HEK293 (cell line): ENCODE measurements around the gene LNX1.

Experiments
- CTCF ChIA-PET: fragments of 350-600 bp; formaldehyde crosslinking; extraction: SDS; loops from one replicate; lab custom pipeline; 2021; ENCODE audit warnings: antibody characterized with exemption; lab: Yijun Ruan, JAX
- POLR2A ChIA-PET: fragments of 300-600 bp; formaldehyde crosslinking; extraction: SDS; loops from one replicate; lab custom pipeline; 2020; ENCODE audit warnings: antibody characterized with exemption, inconsistent platforms; lab: Yijun Ruan, JAX
- H3K27ac ChIP-seq: fragments of 200-500 bp; sonication (Bioruptor generic); 2 replicates; pipeline ENCODE4 v1.5.1; 2014; ENCODE audit warnings: low read depth, low read length, control low read depth, inconsistent platforms; ENCODE audit errors: extremely low read depth
- H3K36me3 ChIP-seq, 2 experiments: fragments of 200-500 bp in 1 of 2; sonication (Bioruptor generic) in 1 of 2; 1 replicate in 1 of 2; 2 replicates in 1 of 2; pipeline ENCODE4 v1.5.1; 2014 to 2017; ENCODE audit warnings: inconsistent platforms in 2 of 2, low read length in 2 of 2; ENCODE audit not compliant: control insufficient read depth in 2 of 2, insufficient read depth in 1 of 2
- H3K4me1 ChIP-seq: fragments of 200-500 bp; sonication (Bioruptor generic); 2 replicates; pipeline ENCODE4 v1.5.1; 2014; ENCODE audit warnings: mild to moderate bottlenecking, low read length, inconsistent platforms; ENCODE audit not compliant: control insufficient read depth, insufficient read depth
- H3K4me3 ChIP-seq: 2 replicates; pipeline ENCODE4 v1.5.1; 2011; ENCODE audit warnings: low read depth, mild to moderate bottlenecking, control low read depth, low read length, moderate library complexity
- H3K9me3 ChIP-seq: fragments of 200-500 bp; sonication (Bioruptor generic); 2 replicates; pipeline ENCODE4 v1.5.1; 2014; ENCODE audit warnings: low read depth, low read length, inconsistent platforms; ENCODE audit not compliant: control insufficient read depth, insufficient read depth
- HOXC10 ChIP-seq: sonication (generic); formaldehyde crosslinking; IDR thresholded peaks from 2 replicates; pipeline ENCODE4 v1.8.1; 2023; ENCODE audit warnings: mild to moderate bottlenecking, missing genetic modification reagents
- OVOL3 ChIP-seq: fragments of 450-650 bp; formaldehyde crosslinking; IDR thresholded peaks from 2 replicates; pipeline ENCODE4 v1.5.1; 2016; ENCODE audit warnings: missing biosample characterization, missing genetic modification characterization
- RBAK ChIP-seq: fragments of 450-650 bp; formaldehyde crosslinking; IDR thresholded peaks from 2 replicates; pipeline ENCODE4 v1.5.1; 2016; ENCODE audit warnings: missing biosample characterization, missing genetic modification characterization
- ZBTB7A ChIP-seq: fragments of 450-650 bp; formaldehyde crosslinking; IDR thresholded peaks from 2 replicates; pipeline ENCODE4 v1.5.1; 2016; ENCODE audit warnings: low read depth, missing biosample characterization, missing genetic modification characterization
- ZNF112 ChIP-seq: fragments of 450-650 bp; formaldehyde crosslinking; IDR thresholded peaks from 2 replicates; pipeline ENCODE4 v1.5.0; 2017; ENCODE audit warnings: missing biosample characterization, missing genetic modification characterization
- ZNF211 ChIP-seq: fragments of 450-650 bp; formaldehyde crosslinking; IDR thresholded peaks from 2 replicates; pipeline ENCODE4 v1.5.1; 2016; ENCODE audit warnings: low read depth, missing biosample characterization, missing genetic modification characterization
- ZNF23 ChIP-seq: fragments of 450-650 bp; formaldehyde crosslinking; IDR thresholded peaks from 2 replicates; pipeline ENCODE4 v1.5.1; 2016; ENCODE audit warnings: missing biosample characterization, missing genetic modification characterization, borderline replicate concordance
- ZNF341 ChIP-seq: fragments of 450-650 bp; formaldehyde crosslinking; IDR thresholded peaks from 2 replicates; pipeline ENCODE4; 2016; ENCODE audit warnings: low read depth, missing biosample characterization, missing genetic modification characterization
- ZNF501 ChIP-seq: fragments of 450-650 bp; formaldehyde crosslinking; IDR thresholded peaks from 2 replicates; pipeline ENCODE4 v1.5.1; 2016; ENCODE audit warnings: missing biosample characterization, missing genetic modification characterization
- ZNF549 ChIP-seq: fragments of 450-650 bp; IDR thresholded peaks from 2 replicates; pipeline ENCODE4 v1.5.1; 2018; ENCODE audit warnings: missing biosample characterization, missing genetic modification characterization, mild to moderate bottlenecking, inconsistent platforms, moderate library complexity
- ZNF701 ChIP-seq: fragments of 450-650 bp; formaldehyde crosslinking; IDR thresholded peaks from 2 replicates; pipeline ENCODE4 v1.5.1; 2016; ENCODE audit warnings: missing biosample characterization, missing genetic modification characterization
- TF ChIP-seq, protein P1 (sequence below): fragments of 450-650 bp; formaldehyde crosslinking; IDR thresholded peaks from 2 replicates; pipeline ENCODE4 v1.5.1; 2017; ENCODE audit warnings: missing biosample characterization, missing genetic modification characterization
- TF ChIP-seq, protein P2 (sequence below): fragments of 450-650 bp; formaldehyde crosslinking; IDR thresholded peaks from 2 replicates; pipeline ENCODE4 v1.5.1; 2016; ENCODE audit warnings: missing biosample characterization, missing genetic modification characterization
- TF ChIP-seq, protein P3 (sequence below): fragments of 450-650 bp; IDR thresholded peaks from 2 replicates; pipeline ENCODE4 v1.5.1; 2018; ENCODE audit warnings: missing biosample characterization, missing genetic modification characterization
- TF ChIP-seq, protein P4 (sequence below): fragments of 450-650 bp; formaldehyde crosslinking; IDR thresholded peaks from 2 replicates; pipeline ENCODE4 v1.5.1; 2016; ENCODE audit warnings: missing biosample characterization, missing genetic modification characterization

Gene LNX1

DNA sequence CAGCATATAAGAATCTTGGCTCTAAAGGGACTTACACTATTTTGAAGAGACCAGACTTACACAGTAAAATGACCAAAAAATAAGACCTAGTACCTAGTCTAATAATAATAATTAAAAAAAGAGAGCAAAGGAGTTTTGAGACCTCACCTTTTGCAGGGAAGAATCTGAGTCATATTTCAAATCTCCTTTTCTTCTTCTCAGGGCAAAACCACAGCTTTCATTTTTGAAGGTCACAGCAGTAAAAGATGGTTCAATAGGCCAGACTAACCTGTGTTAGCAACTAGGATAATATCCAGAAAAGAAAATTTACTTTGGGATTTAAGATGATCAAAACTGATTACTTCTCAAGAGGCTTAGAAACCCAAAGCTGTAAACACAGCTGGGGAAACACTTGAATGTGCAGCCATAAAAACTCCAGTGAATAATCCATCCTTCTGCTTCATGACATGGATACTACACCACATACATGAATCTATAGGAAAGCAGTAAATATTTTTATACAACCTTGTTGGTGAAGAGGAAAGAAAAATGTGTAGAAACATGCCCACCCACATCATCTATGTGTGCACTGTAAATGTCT lies 25.9 kb upstream of the LNX1 start:
- Histone ChIP-seq H3K27ac (no peak overlapping the region), H3K36me3 (no peaks in the 10 kb centered on the region), H3K4me1 (no peaks in the 10 kb centered on the region), H3K4me3 (no peak overlapping the region), H3K9me3 (no peaks in the 10 kb centered on the region)
- CTCF ChIA-PET: interaction anchor here (1.1 kb wide), 1 partner anchor 15 kb away, joined by 3 read pairs; no protein-coding TSS in a partner anchor
- no peak for TF ChIP-seq ZNF501 (tag by site-specific recombination)
- TF ChIP-seq, protein P1, sequence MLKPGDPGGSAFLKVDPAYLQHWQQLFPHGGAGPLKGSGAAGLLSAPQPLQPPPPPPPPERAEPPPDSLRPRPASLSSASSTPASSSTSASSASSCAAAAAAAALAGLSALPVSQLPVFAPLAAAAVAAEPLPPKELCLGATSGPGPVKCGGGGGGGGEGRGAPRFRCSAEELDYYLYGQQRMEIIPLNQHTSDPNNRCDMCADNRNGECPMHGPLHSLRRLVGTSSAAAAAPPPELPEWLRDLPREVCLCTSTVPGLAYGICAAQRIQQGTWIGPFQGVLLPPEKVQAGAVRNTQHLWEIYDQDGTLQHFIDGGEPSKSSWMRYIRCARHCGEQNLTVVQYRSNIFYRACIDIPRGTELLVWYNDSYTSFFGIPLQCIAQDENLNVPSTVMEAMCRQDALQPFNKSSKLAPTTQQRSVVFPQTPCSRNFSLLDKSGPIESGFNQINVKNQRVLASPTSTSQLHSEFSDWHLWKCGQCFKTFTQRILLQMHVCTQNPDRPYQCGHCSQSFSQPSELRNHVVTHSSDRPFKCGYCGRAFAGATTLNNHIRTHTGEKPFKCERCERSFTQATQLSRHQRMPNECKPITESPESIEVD: 0 out of 2 replicates have a peak, but pooled peaks have one; percentile 19
- POLR2A ChIA-PET: no interaction called here

DNA sequence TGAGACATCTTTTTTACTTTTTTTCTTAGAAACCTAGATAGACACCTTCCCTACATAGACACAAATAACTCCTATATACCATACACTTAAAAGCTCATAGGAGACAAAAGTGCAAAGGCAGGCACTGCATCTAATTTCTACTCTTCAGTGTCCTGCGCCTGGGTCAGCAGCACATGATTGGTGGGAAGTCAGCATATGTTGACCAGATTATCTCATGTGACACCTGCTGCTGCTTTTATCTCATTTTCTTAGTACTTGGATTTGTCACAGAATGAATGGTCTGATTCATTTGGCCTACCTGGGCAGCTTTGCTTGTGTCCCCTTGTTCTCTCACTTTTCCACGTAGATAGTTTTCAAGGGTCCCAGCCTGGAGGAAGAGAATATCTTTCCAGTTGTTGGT lies 24.9 kb upstream of the LNX1 start:
- H3K4me1 ChIP-seq: no peaks in the 10 kb centered on the region
- H3K36me3 ChIP-seq: no peaks in the 10 kb centered on the region
- TF ChIP-seq, protein P2, sequence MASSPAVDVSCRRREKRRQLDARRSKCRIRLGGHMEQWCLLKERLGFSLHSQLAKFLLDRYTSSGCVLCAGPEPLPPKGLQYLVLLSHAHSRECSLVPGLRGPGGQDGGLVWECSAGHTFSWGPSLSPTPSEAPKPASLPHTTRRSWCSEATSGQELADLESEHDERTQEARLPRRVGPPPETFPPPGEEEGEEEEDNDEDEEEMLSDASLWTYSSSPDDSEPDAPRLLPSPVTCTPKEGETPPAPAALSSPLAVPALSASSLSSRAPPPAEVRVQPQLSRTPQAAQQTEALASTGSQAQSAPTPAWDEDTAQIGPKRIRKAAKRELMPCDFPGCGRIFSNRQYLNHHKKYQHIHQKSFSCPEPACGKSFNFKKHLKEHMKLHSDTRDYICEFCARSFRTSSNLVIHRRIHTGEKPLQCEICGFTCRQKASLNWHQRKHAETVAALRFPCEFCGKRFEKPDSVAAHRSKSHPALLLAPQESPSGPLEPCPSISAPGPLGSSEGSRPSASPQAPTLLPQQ (tag by site-specific recombination): no peak
- no peak for TF ChIP-seq ZNF23 (tag by site-specific recombination)
- no peak for TF ChIP-seq ZNF701 (tag by site-specific recombination)
- TF ChIP-seq ZNF211 (tag by site-specific recombination): no peak
- TF ChIP-seq ZNF112 (tag by site-specific recombination): no peak
- TF ChIP-seq OVOL3 (tag by site-specific recombination): no peak
- TF ChIP-seq, protein P3, sequence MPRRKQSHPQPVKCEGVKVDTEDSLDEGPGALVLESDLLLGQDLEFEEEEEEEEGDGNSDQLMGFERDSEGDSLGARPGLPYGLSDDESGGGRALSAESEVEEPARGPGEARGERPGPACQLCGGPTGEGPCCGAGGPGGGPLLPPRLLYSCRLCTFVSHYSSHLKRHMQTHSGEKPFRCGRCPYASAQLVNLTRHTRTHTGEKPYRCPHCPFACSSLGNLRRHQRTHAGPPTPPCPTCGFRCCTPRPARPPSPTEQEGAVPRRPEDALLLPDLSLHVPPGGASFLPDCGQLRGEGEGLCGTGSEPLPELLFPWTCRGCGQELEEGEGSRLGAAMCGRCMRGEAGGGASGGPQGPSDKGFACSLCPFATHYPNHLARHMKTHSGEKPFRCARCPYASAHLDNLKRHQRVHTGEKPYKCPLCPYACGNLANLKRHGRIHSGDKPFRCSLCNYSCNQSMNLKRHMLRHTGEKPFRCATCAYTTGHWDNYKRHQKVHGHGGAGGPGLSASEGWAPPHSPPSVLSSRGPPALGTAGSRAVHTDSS: no peak
- no peak for TF ChIP-seq ZBTB7A (tag by site-specific recombination)
- TF ChIP-seq, protein P4, sequence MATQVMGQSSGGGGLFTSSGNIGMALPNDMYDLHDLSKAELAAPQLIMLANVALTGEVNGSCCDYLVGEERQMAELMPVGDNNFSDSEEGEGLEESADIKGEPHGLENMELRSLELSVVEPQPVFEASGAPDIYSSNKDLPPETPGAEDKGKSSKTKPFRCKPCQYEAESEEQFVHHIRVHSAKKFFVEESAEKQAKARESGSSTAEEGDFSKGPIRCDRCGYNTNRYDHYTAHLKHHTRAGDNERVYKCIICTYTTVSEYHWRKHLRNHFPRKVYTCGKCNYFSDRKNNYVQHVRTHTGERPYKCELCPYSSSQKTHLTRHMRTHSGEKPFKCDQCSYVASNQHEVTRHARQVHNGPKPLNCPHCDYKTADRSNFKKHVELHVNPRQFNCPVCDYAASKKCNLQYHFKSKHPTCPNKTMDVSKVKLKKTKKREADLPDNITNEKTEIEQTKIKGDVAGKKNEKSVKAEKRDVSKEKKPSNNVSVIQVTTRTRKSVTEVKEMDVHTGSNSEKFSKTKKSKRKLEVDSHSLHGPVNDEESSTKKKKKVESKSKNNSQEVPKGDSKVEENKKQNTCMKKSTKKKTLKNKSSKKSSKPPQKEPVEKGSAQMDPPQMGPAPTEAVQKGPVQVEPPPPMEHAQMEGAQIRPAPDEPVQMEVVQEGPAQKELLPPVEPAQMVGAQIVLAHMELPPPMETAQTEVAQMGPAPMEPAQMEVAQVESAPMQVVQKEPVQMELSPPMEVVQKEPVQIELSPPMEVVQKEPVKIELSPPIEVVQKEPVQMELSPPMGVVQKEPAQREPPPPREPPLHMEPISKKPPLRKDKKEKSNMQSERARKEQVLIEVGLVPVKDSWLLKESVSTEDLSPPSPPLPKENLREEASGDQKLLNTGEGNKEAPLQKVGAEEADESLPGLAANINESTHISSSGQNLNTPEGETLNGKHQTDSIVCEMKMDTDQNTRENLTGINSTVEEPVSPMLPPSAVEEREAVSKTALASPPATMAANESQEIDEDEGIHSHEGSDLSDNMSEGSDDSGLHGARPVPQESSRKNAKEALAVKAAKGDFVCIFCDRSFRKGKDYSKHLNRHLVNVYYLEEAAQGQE (tag by site-specific recombination): no peak
- no peak for TF ChIP-seq HOXC10 (CRISPR knock-in tag)
- no peak for TF ChIP-seq ZNF549 (tag by site-specific recombination)
- H3K9me3 ChIP-seq: no peaks in the 10 kb centered on the region
- ChIA-PET POLR2A (no interaction called here), CTCF (interaction anchor here (0.6 to 1.1 kb wide), 3 partner anchors 15 to 633 kb away, joined by 3 read pairs; no protein-coding TSS in a partner anchor)
- H3K27ac ChIP-seq: no peak overlapping the region
- no peak overlapping the region for H3K4me3 ChIP-seq

DNA sequence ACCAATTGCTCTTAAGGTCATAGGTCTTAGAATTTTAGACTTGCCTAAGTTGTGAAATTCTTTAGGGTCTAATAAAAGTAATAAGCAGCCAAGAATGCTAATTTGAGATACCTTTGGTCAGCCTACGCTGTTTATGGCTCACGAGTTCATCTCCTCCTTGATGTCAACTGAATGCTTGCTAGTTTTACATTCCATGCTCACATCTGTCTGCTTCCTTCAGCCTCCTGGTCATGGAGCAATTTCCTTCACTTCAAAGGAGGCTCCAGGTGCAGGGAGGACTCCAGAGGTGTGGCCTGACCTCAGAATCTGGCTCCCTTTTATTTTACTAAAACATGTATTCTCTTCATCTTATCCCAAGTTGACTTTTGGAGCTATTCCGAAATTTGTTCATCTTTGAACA lies 23.3 kb upstream of the LNX1 start:
- no peaks in the 10 kb centered on the region for H3K9me3 ChIP-seq
- H3K4me3 ChIP-seq: no peak overlapping the region
- ChIA-PET POLR2A (no interaction called here), CTCF (no interaction called here)
- H3K36me3 ChIP-seq: no peaks in the 10 kb centered on the region
- H3K27ac ChIP-seq: no peak overlapping the region
- TF ChIP-seq RBAK (tag by site-specific recombination): no peak
- no peak for TF ChIP-seq ZNF341
- H3K4me1 ChIP-seq: no peaks in the 10 kb centered on the region
